NCI-H82 (cell line): ENCODE results near the gene SVBP.
A peak's percentile ranks its signal among the peaks of the same experiment; 100 is the strongest.
"Not testable (repeated sequence)": the region's sequence is repeated elsewhere in the genome, so short reads cannot be mapped to it uniquely, and the experiment has no call there.

Experiments
- DNase-seq: peaks from one replicate; lab custom pipeline; 2025; lab: John Stamatoyannopoulos, UW

Gene SVBP

GRCh38 chr1:42816585-42817439 is at the start of gene SVBP, which contains the start of gene ERMAP:
SVBP (minus strand) TSS chr1:42817397; CDS start chr1:42816544, 853 bp downstream.
ERMAP (plus strand) TSS chr1:42817122; CDS start chr1:42830449, 13,327 bp downstream.
- peak; percentile 95 for DNase-seq

- DNase-seq, result peak; percentile 93
Measured at GRCh38 chr1:42866549-42866948, 49.4 kb upstream of the SVBP start.

- no peak for DNase-seq
Measured at GRCh38 chr1:42861014-42861399, 43.8 kb upstream of the SVBP start.

- no peak for DNase-seq
Measured at GRCh38 chr1:42860339-42861013, 43.3 kb upstream of the SVBP start.

- not testable (repeated sequence) for DNase-seq
Measured at GRCh38 chr1:42859366-42859765, 42.2 kb upstream of the SVBP start.

- not testable (repeated sequence) for DNase-seq
Measured at GRCh38 chr1:42856554-42856953, 39.4 kb upstream of the SVBP start.

- peak; percentile 79 for DNase-seq
Measured at GRCh38 chr1:42853116-42853884, 36.1 kb upstream of the SVBP start.

GRCh38 chr1:42852608-42852980 is 35.4 kb upstream of the SVBP start:
- DNase-seq, result peak; percentile 24

GRCh38 chr1:42851960-42852607 is 34.9 kb upstream of the SVBP start:
- DNase-seq, result no peak

- no peak for DNase-seq
Measured at GRCh38 chr1:42851420-42851819, 34.2 kb upstream of the SVBP start.

- no peak for DNase-seq
Measured at GRCh38 chr1:42849944-42850343, 32.7 kb upstream of the SVBP start.

GRCh38 chr1:42848823-42849537 is 31.8 kb upstream of the SVBP start:
- DNase-seq, result no peak

- peak; percentile 21 for DNase-seq
Measured at GRCh38 chr1:42847721-42848460, 30.7 kb upstream of the SVBP start.

- DNase-seq, result peak; percentile 49
Measured at GRCh38 chr1:42847111-42847595, 30.0 kb upstream of the SVBP start.

- DNase-seq, result peak; percentile 100
Measured at GRCh38 chr1:42846257-42847110, 29.3 kb upstream of the SVBP start, which contains the start of gene ZNF691. ZNF691 (plus strand) TSS chr1:42846613; CDS start chr1:42849659, 3,046 bp downstream.

- DNase-seq, result peak; percentile 81
Measured at GRCh38 chr1:42845866-42846256, 28.7 kb upstream of the SVBP start.

- no peak for DNase-seq
Measured at GRCh38 chr1:42845193-42845592, 28.0 kb upstream of the SVBP start.

- peak; percentile 23 for DNase-seq
Measured at GRCh38 chr1:42844592-42845140, 27.5 kb upstream of the SVBP start.
